Neural cell (in vitro differentiated cells): ENCODE data around the gene SUCLG2.

Source experiments
- EP300 ChIP-seq: fragments of 450-650 bp; conservative IDR thresholded peaks from 2 replicates; pipeline ENCODE4 v1.6.1; 2014; ENCODE audit warnings: antibody characterized with exemption, mild to moderate bottlenecking, moderate library complexity; ENCODE audit not compliant: poor library complexity, severe bottlenecking
- EZH2 ChIP-seq: fragments of 200-600, 300-800 bp; shearing (Covaris generic), sonication (generic); IDR thresholded peaks from 2 replicates; pipeline ENCODE4 v1.6.1; 2014; ENCODE audit warnings: antibody characterized with exemption, low read length, borderline replicate concordance, mild to moderate bottlenecking; ENCODE audit not compliant: insufficient read depth, poor library complexity, severe bottlenecking
- MXI1 ChIP-seq: fragments of 450-650 bp; conservative IDR thresholded peaks from 2 replicates; pipeline ENCODE4 v1.6.1; 2014; ENCODE audit warnings: antibody characterized with exemption, mild to moderate bottlenecking; ENCODE audit not compliant: poor library complexity, severe bottlenecking
- POLR2AphosphoS5 ChIP-seq: IDR thresholded peaks from 2 replicates; pipeline ENCODE4 v1.6.1; 2012
- RAD21 ChIP-seq: fragments of 450-650 bp; conservative IDR thresholded peaks from 2 replicates; pipeline ENCODE4 v1.6.1; 2014; ENCODE audit warnings: antibody characterized with exemption, mild to moderate bottlenecking, moderate library complexity
- REST ChIP-seq: IDR thresholded peaks from 2 replicates; pipeline ENCODE4 v1.6.1; 2012; ENCODE audit warnings: borderline replicate concordance
- SMC3 ChIP-seq: fragments of 450-650 bp; conservative IDR thresholded peaks from 2 replicates; pipeline ENCODE4 v1.6.1; 2014; ENCODE audit warnings: antibody characterized with exemption, mild to moderate bottlenecking, moderate library complexity; ENCODE audit not compliant: poor library complexity
- TAF1 ChIP-seq: IDR thresholded peaks from 2 replicates; pipeline ENCODE4 v1.6.1; 2012; ENCODE audit warnings: low read depth
- TF ChIP-seq, protein P1 (sequence below): fragments of 450-650 bp; IDR thresholded peaks from 2 replicates; pipeline ENCODE4 v1.5.1; 2014; ENCODE audit warnings: antibody characterized with exemption, mild to moderate bottlenecking, moderate library complexity; ENCODE audit not compliant: poor library complexity, severe bottlenecking

DNA sequence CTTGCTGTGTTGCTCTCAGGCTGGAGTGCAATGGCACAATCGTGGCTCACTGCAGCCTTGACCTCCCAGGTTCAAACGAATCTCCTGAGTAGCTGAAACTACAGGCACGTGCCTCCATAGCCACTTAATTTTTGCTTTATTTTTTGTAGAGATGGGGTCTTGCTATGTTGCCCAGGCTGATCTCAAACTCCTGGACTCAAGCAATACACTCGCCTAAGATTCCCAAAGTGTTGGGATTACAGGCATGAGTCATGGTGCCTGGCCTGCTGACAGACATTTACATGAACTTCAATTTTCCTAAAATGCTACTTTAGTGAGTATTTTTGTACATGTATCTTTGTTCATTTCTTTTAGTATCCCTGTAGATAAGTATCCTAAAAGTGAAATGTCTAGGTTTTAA, 132.3 kb downstream of the SUCLG2 start:
- no peak for TF ChIP-seq EZH2
- no peak for TF ChIP-seq POLR2AphosphoS5
- TF ChIP-seq, protein P1, sequence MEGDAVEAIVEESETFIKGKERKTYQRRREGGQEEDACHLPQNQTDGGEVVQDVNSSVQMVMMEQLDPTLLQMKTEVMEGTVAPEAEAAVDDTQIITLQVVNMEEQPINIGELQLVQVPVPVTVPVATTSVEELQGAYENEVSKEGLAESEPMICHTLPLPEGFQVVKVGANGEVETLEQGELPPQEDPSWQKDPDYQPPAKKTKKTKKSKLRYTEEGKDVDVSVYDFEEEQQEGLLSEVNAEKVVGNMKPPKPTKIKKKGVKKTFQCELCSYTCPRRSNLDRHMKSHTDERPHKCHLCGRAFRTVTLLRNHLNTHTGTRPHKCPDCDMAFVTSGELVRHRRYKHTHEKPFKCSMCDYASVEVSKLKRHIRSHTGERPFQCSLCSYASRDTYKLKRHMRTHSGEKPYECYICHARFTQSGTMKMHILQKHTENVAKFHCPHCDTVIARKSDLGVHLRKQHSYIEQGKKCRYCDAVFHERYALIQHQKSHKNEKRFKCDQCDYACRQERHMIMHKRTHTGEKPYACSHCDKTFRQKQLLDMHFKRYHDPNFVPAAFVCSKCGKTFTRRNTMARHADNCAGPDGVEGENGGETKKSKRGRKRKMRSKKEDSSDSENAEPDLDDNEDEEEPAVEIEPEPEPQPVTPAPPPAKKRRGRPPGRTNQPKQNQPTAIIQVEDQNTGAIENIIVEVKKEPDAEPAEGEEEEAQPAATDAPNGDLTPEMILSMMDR = no peak
- no peak for TF ChIP-seq EP300
- TF ChIP-seq TAF1 = no peak
- no peak for TF ChIP-seq REST
- TF ChIP-seq RAD21 = no peak
- TF ChIP-seq SMC3 = no peak
- TF ChIP-seq MXI1 = no peak
